HCT116 (cell line): Measurements from ENCODE around the gene TCF12.

Experiments
- CBX3 ChIP-seq: IDR thresholded peaks from 2 replicates; pipeline ENCODE4 v1.6.1; 2012; ENCODE audit warnings: low read depth
- EZH2 ChIP-seq: fragments of 200-600 bp; sonication (generic); IDR thresholded peaks from 2 replicates; pipeline ENCODE4 v1.6.1; 2017; ENCODE audit warnings: antibody characterized with exemption, mixed run types
- SIN3A ChIP-seq: IDR thresholded peaks from 2 replicates; pipeline ENCODE4 v1.6.1; 2012; ENCODE audit warnings: low read depth
- TCF7L2 ChIP-seq: IDR thresholded peaks from 2 replicates; pipeline ENCODE4 v1.7.0; 2011; ENCODE audit warnings: borderline replicate concordance, inconsistent platforms; ENCODE audit not compliant: insufficient read depth, insufficient read length; ENCODE audit errors: extremely low read depth
- TF ChIP-seq, protein P1 (sequence below), 3 experiments: fragments of 200-600 bp in 1 of 3; sonication (generic) in 1 of 3; IDR thresholded peaks in 2 of 3; conservative IDR thresholded peaks in 1 of 3; 2 replicates each; pipeline ENCODE4 v1.5.1; 2012 to 2017; ENCODE audit warnings: low read depth in 2 of 3, low read length in 2 of 3, antibody characterized with exemption in 1 of 3, borderline replicate concordance in 1 of 3, control low read depth in 1 of 3, mild to moderate bottlenecking in 1 of 3, mixed read lengths in 1 of 3, mixed run types in 1 of 3, moderate library complexity in 1 of 3; ENCODE audit not compliant: insufficient read depth in 1 of 3
- TF ChIP-seq, protein P2 (sequence below): IDR thresholded peaks from 2 replicates; pipeline ENCODE4 v1.6.1; 2011; ENCODE audit warnings: mild to moderate bottlenecking, low read length, moderate library complexity; ENCODE audit not compliant: insufficient replicate concordance; ENCODE audit errors: extremely low read depth

DNA sequence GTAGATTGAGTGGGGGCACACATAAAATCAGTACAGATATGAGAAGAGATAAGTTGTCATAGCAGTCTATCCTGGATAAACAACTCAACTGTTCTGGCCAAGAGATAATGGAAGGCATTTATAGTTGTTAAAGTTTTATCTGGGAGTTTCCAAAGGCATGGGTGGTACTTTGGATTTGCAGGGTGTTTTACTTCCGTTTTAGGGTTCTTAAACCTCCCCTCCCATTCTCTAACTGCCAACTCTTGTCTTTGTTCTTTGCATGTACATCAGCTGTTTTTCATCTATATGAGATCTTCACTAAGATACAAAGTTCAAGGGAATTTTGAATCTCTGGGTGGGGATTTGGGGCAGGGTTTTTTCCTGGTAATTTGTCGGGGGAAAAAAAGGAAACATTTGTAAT, 283.1 kb downstream of the TCF12 start:
- TF ChIP-seq, protein P1, sequence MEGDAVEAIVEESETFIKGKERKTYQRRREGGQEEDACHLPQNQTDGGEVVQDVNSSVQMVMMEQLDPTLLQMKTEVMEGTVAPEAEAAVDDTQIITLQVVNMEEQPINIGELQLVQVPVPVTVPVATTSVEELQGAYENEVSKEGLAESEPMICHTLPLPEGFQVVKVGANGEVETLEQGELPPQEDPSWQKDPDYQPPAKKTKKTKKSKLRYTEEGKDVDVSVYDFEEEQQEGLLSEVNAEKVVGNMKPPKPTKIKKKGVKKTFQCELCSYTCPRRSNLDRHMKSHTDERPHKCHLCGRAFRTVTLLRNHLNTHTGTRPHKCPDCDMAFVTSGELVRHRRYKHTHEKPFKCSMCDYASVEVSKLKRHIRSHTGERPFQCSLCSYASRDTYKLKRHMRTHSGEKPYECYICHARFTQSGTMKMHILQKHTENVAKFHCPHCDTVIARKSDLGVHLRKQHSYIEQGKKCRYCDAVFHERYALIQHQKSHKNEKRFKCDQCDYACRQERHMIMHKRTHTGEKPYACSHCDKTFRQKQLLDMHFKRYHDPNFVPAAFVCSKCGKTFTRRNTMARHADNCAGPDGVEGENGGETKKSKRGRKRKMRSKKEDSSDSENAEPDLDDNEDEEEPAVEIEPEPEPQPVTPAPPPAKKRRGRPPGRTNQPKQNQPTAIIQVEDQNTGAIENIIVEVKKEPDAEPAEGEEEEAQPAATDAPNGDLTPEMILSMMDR (IDR thresholded peaks at IDR 0.05 in 2 of 3, conservative IDR thresholded peaks at IDR 0.05 in 1 of 3; ENCODE audit: borderline replicate concordance in 1 of 3, insufficient read depth in 1 of 3, low read depth in 2 of 3, low read length in 2 of 3), result no peak
- TF ChIP-seq, protein P2, sequence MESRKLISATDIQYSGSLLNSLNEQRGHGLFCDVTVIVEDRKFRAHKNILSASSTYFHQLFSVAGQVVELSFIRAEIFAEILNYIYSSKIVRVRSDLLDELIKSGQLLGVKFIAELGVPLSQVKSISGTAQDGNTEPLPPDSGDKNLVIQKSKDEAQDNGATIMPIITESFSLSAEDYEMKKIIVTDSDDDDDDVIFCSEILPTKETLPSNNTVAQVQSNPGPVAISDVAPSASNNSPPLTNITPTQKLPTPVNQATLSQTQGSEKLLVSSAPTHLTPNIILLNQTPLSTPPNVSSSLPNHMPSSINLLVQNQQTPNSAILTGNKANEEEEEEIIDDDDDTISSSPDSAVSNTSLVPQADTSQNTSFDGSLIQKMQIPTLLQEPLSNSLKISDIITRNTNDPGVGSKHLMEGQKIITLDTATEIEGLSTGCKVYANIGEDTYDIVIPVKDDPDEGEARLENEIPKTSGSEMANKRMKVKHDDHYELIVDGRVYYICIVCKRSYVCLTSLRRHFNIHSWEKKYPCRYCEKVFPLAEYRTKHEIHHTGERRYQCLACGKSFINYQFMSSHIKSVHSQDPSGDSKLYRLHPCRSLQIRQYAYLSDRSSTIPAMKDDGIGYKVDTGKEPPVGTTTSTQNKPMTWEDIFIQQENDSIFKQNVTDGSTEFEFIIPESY, result no peak
- TF ChIP-seq TCF7L2, result no peak
- no peak for TF ChIP-seq CBX3
- TF ChIP-seq SIN3A, result no peak
- no peak for TF ChIP-seq EZH2
